CD14-positive monocyte (primary cell): ENCODE data around the gene SLC39A12. TPM values are rescaled to one million over a fixed set of nuclear protein-coding genes. Genes with fewer than 3 reads are reported as not detected.
A peak's percentile ranks its signal among the peaks of the same experiment; 100 is the strongest.

ENCODE experiments used
- DNase-seq, 3 donors: peaks; one replicate each; pipeline ENCODE4 v3.0.0-alpha.2; 2011 to 2022
- H2AFZ ChIP-seq: 2 replicates; pipeline ENCODE4 v1.6.0; 2012; ENCODE audit warnings: mild to moderate bottlenecking, low read depth, low read length, inconsistent platforms; ENCODE audit not compliant: insufficient read depth, poor library complexity, severe bottlenecking
- H3K27ac ChIP-seq, 2 donors: 1 replicate in 1 of 2; 2 replicates in 1 of 2; pipeline ENCODE4 v1.5.1; 2012 to 2013; ENCODE audit warnings: low read length in 2 of 2, control low read depth in 1 of 2, inconsistent platforms in 1 of 2, low read depth in 1 of 2, mild to moderate bottlenecking in 1 of 2
- H3K27me3 ChIP-seq, 2 donors: one replicate each; pipeline versions ENCODE4 v1.6.0 to v1.6.1; 2011 to 2013; ENCODE audit warnings: low read length in 2 of 2; ENCODE audit not compliant: control insufficient read depth in 2 of 2, insufficient read depth in 2 of 2
- H3K36me3 ChIP-seq, 2 donors: replicated peaks in 1 of 2; 1 replicate in 1 of 2; 2 replicates in 1 of 2; pipeline versions ENCODE4 v1.5.1 to v1.6.1; 2012 to 2013; ENCODE audit warnings: low read length in 2 of 2, control low read depth in 1 of 2, inconsistent platforms in 1 of 2, mild to moderate bottlenecking in 1 of 2; ENCODE audit not compliant: insufficient read depth in 2 of 2, control insufficient read depth in 1 of 2
- H3K4me1 ChIP-seq, 2 donors: 1 replicate in 1 of 2; 2 replicates in 1 of 2; pipeline versions ENCODE4 v1.5.1 to v1.6.1; 2012 to 2013; ENCODE audit warnings: low read length in 2 of 2, control low read depth in 1 of 2, inconsistent platforms in 1 of 2, mild to moderate bottlenecking in 1 of 2, moderate library complexity in 1 of 2; ENCODE audit not compliant: insufficient read depth in 2 of 2, control insufficient read depth in 1 of 2
- H3K4me2 ChIP-seq: replicated peaks from 2 replicates; pipeline ENCODE3; 2012; ENCODE audit warnings: low read length, moderate library complexity, mild to moderate bottlenecking; ENCODE audit not compliant: poor library complexity, severe bottlenecking; ENCODE audit errors: extremely low read depth
- H3K4me3 ChIP-seq, 3 experiments: fragments of 200-600 bp in 1 of 3; sonication (generic) in 1 of 3; replicated peaks in 1 of 3; 1 replicate in 2 of 3; 2 replicates in 1 of 3; pipeline ENCODE4 v1.5.1; 2011 to 2013; ENCODE audit warnings: low read length in 3 of 3, mild to moderate bottlenecking in 3 of 3, control low read depth in 2 of 3, low read depth in 2 of 3, inconsistent platforms in 1 of 3, moderate library complexity in 1 of 3
- H3K79me2 ChIP-seq: 2 replicates; pipeline ENCODE4 v1.6.0; 2012; ENCODE audit warnings: mild to moderate bottlenecking, control low read depth, inconsistent platforms, low read length, moderate library complexity; ENCODE audit not compliant: insufficient read depth
- H3K9ac ChIP-seq: 2 replicates; pipeline ENCODE4 v1.6.0; 2017; ENCODE audit warnings: low read length, mild to moderate bottlenecking; ENCODE audit not compliant: insufficient read depth, poor library complexity, severe bottlenecking
- H3K9me3 ChIP-seq, 2 donors: replicated peaks in 1 of 2; 1 replicate in 1 of 2; 2 replicates in 1 of 2; pipeline versions ENCODE4 v1.5.1 to v1.6.1; 2012 to 2013; ENCODE audit warnings: low read length in 2 of 2, control low read depth in 1 of 2; ENCODE audit not compliant: control insufficient read depth in 1 of 2, insufficient read depth in 1 of 2
- H4K20me1 ChIP-seq: 2 replicates; pipeline ENCODE4 v1.6.0; 2012; ENCODE audit warnings: mild to moderate bottlenecking, low read length, control low read depth, moderate library complexity; ENCODE audit not compliant: insufficient read depth
- H3K27ac Mint-ChIP-seq, 7 donors: one replicate each; pipeline ENCODE4 v1.8.0; 2020; ENCODE audit warnings: mild to moderate bottlenecking in 7 of 7, mixed read lengths in 7 of 7, moderate library complexity in 6 of 7, inconsistent platforms in 2 of 7
- H3K27me3 Mint-ChIP-seq, 3 donors: one replicate each; pipeline ENCODE4 v1.8.0; 2021 to 2022; ENCODE audit warnings: low read depth in 3 of 3, mild to moderate bottlenecking in 3 of 3, mixed read lengths in 3 of 3, moderate library complexity in 3 of 3, inconsistent platforms in 1 of 3
- H3K36me3 Mint-ChIP-seq, 2 donors: one replicate each; pipeline ENCODE4 v1.8.0; 2020; ENCODE audit warnings: mixed read lengths in 2 of 2, inconsistent platforms in 1 of 2, mild to moderate bottlenecking in 1 of 2
- H3K4me1 Mint-ChIP-seq: one replicate; pipeline ENCODE4 v1.8.0; 2020; ENCODE audit warnings: mild to moderate bottlenecking, mixed read lengths
- H3K4me3 Mint-ChIP-seq, 2 donors: one replicate each; pipeline ENCODE4 v1.8.0; 2020; ENCODE audit warnings: mild to moderate bottlenecking in 2 of 2, mixed read lengths in 2 of 2, moderate library complexity in 1 of 2
- H3K9me3 Mint-ChIP-seq, 7 donors: one replicate each; pipeline ENCODE4 v1.8.0; 2020 to 2022; ENCODE audit warnings: mixed read lengths in 7 of 7, mild to moderate bottlenecking in 6 of 7, moderate library complexity in 6 of 7, inconsistent platforms in 2 of 7
- CTCF ChIP-seq: fragments of 200-600 bp; IDR thresholded peaks from one replicate; pipeline ENCODE4 v1.8.0; 2022; ENCODE audit warnings: antibody characterized with exemption, mild to moderate bottlenecking
- WGBS: methylation state at CpG from one replicate; pipeline ENCODE4 v1.1.5; 2013; ENCODE audit warnings: missing lambda C conversion rate; ENCODE audit not compliant: insufficient coverage; 5-methylcytosine and 5-hydroxymethylcytosine counted together
- intact Hi-C, 2 donors: fragments of 100-400 bp; cut with micrococcal nuclease; formaldehyde crosslinking; loops; one replicate each; pipeline versions ENCODE4 v1.15.0 to v1.15.1; 2023
- polyA plus RNA-seq, 3 donors: library from polyadenylated mRNA; depleted of rRNA in 1 of 3; unstranded in 2 of 3; stranded (reverse) in 1 of 3; fragments of 300-500 nt in 2 of 3; fragments of >200 nt in 1 of 3; fragmentation: Illumina TruSeq in 2 of 3; gene quantifications; 1 replicate in 2 of 3; 2 replicates in 1 of 3; pipeline ENCODE4 v1.2.3, GENCODE V29; 2012 to 2021

SLC39A12 gene
- polyA plus RNA-seq, 3 donors: not detected

GRCh38 chr10:18085855-18086254 lies 134.1 kb downstream of the SLC39A12 start:
- Histone ChIP-seq H3K27me3 (no peaks in the 10 kb centered on the region), H4K20me1 (no peaks in the 10 kb centered on the region), H2AFZ (no peak overlapping the region), H3K79me2 (no peaks in the 10 kb centered on the region), H3K36me3 (no peaks in the 10 kb centered on the region), H3K4me2 (no peak overlapping the region), H3K9ac (no peak overlapping the region), H3K27ac (no peak overlapping the region), H3K9me3 (no peaks in the 10 kb centered on the region), H3K4me3 (no peak overlapping the region), H3K4me1 (no peaks in the 10 kb centered on the region)
- Mint-ChIP-seq H3K9me3 (peaks cover 0 to 7% (median 2%) of the 10 kb centered on the region in 7 donors), H3K4me1 (no peaks in the 10 kb centered on the region), H3K36me3 (no peaks in the 10 kb centered on the region), H3K27ac (peak overlapping the region in 1 of 7 donors; percentile 33), H3K27me3 (peaks cover 2 to 8% (median 4%) of the 10 kb centered on the region in 3 donors), H3K4me3 (no peak overlapping the region)
- TF ChIP-seq CTCF: no peak
- WGBS: 98% methylated on average over 4 of the region's 4 CpGs
- no peak for DNase-seq
- intact Hi-C loops: no loop called here

DNA sequence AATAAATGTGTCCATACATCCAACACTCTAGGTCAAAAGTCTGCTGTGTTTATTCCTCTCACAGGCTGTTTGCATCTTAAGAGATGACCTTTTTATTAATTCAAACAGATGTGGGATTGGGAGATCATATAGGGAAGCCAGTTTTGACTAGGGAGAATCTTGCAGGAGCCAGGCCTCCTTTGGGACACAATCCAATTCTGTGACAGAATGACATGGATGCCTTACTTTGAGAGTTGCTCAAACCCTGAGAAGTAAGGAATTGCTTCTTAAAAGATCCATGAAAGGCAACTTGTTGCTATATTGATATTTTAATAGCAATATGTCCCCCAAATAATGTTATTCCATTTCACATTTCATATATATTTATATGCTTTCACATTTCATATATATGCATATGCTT lies 135.0 kb downstream of the SLC39A12 start:
- no peaks in the 10 kb centered on the region for H4K20me1 ChIP-seq
- no peak overlapping the region for H3K4me3 ChIP-seq
- H3K36me3 ChIP-seq: no peaks in the 10 kb centered on the region
- no peak for TF ChIP-seq CTCF
- DNase-seq: no peak
- H3K27ac ChIP-seq: no peak overlapping the region
- Mint-ChIP-seq H3K36me3 (no peaks in the 10 kb centered on the region), H3K4me3 (no peak overlapping the region), H3K9me3 (peaks cover 0 to 7% (median 1%) of the 10 kb centered on the region in 7 donors), H3K27ac (no peak overlapping the region), H3K27me3 (peaks cover 2 to 10% (median 3%) of the 10 kb centered on the region in 3 donors), H3K4me1 (no peaks in the 10 kb centered on the region)
- no peak overlapping the region for H3K4me2 ChIP-seq
- intact Hi-C loops: no loop called here
- H2AFZ ChIP-seq: no peak overlapping the region
- H3K79me2 ChIP-seq: no peaks in the 10 kb centered on the region
- no peaks in the 10 kb centered on the region for H3K27me3 ChIP-seq
- H3K9ac ChIP-seq: no peak overlapping the region
- H3K4me1 ChIP-seq: no peaks in the 10 kb centered on the region
- H3K9me3 ChIP-seq: no peaks in the 10 kb centered on the region
